Effector CD8-positive, alpha-beta T cell (primary cell): Measurements from ENCODE around the gene FSTL5.
"Not testable (repeated sequence)": the region's sequence is repeated elsewhere in the genome, so short reads cannot be mapped to it uniquely, and the experiment has no call there.

Source experiments
- DNase-seq: peaks from one replicate; lab custom pipeline; 2025; lab: John Stamatoyannopoulos, UW

Gene FSTL5

GRCh38 chr4:162103908-162104307, 59.9 kb downstream of the FSTL5 start:
- DNase-seq = not testable (repeated sequence)

DNA sequence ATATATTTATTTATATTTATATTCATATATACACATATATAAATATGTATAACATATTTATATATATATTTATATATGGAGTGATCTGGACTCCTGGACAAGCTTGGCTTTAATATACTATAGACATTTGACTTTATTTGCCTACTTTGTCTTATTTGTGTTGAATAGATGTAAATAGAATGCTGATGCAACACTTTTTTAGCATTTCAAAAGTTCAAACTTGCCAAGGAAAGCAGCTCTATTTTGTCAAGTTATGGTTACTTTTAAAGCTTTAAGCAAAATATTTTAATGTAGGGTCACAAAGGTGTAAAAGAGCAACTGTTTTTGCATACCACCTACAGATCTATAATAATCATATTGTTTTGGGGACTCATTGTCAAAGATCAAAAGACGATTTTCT, 61.1 kb downstream of the FSTL5 start:
- DNase-seq = no peak

DNA sequence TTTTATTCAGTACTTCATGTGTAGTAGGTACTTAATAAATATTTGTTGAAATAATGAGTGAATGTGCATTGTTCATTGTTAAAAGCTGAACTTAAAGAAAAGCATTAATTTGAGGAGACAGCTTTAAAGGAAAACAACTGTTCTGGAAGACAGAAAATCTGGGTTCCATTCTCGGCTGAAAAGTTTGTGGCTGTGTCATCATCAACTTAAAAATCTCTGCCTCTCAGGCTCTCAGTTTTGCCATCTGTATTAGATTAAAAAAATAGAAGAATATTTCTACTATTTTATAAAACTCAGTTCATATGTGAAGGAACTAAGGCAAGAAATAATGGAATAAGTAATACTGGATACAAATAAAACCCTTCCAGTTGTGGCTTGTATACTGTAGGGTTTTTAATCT, 62.5 kb downstream of the FSTL5 start:
- no peak for DNase-seq

GRCh38 chr4:162075726-162076125, 88.1 kb downstream of the FSTL5 start:
- no peak for DNase-seq

- DNase-seq = no peak
Observed at GRCh38 chr4:162061214-162061613, 102.6 kb downstream of the FSTL5 start.

DNA sequence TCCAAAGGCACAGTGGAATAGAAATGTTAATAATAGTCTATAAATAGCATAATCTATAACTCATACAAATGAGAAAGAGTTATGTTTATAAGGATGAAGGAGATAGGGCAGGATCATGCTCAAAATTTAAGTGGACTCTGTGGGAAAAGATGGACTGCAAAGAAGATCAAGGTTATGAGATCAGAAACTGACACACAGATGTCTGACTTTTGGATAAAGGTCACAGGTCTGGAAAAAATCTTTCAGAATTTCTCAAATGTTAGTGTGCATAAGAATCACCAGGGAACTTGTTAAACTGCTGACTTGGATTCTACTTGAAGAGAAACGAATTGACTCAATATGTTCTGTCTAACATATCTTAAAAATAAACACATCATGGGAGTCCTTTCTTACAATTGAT, 104.1 kb downstream of the FSTL5 start:
- no peak for DNase-seq

DNA sequence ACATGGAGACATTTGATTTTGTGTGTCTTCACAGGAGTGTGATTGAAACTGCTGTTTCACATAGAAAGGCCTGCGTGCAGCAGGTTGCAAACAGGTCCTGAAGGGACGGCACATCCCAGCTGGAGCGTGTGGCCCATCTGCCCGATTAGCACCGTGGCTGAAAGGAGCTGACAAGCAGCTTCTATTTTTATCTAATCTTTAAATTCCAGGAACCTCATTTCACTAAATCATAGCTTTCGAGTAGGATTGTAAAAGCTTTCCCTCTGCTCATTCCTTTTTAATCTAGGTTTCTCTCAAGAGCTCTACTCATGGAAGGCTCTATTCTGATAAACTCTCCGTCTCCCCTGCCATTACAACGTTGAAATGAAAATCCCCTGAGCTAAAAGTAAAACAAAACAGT, 106.8 kb downstream of the FSTL5 start:
- DNase-seq = no peak

DNA sequence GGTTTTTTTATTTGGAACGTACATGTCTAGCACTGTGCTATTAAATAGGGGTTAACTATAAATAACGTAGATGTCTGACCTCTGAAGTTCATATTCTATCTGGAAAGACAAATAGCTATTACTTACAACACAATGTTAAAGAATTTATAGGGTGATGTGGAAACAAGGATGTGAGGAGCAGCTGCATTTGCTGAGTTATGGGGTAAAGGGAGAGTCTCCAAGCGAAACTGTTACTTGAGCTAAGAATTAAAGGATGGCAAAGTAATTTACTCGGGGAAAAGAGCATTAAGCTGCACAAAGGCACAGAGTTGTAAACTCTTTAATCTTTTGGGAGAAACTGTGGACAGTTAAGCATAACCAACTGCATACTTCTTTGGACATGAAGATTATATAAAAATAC, 117.7 kb downstream of the FSTL5 start:
- no peak for DNase-seq

GRCh38 chr4:162038112-162038511, 125.7 kb downstream of the FSTL5 start:
- DNase-seq = no peak

- no peak for DNase-seq
Observed at GRCh38 chr4:162017863-162018262, 145.9 kb downstream of the FSTL5 start.

DNA sequence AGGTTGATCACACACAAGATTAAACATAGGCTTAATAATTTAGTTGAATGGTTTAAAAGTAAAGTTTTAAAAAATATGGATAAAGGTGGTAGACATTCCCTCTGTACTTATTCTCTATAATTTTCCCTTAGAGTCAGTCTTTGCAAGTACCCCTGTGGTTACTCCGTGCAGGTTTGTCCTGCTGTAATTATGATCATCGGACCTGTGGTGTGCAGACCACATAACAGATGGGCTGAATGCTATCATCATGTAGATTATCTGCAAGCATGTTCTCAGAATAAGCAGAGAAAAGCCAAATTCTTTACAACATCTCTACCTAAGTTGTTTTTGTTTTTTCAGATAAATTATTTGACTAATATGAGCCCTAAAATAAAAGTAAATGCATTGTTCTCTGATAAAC, 146.8 kb downstream of the FSTL5 start:
- no peak for DNase-seq

DNA sequence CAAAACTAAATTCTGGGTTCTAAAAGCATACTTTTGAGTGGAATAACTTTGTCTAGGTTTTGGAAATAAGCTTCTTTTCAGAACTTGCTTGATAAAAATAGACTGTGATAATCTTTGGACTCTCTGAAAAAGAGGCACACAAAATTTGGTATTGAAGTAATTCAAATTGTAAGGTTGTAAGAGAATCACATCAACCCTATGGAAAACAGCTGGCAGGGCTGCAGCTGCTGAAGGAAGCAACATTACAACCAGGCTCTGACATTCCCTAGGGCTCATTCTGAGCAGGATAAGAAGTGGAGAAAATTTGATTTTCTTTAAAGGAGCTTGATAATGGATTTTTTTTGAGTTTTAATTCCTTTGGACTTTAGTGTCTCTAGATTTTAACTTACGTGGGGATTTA, 147.6 kb downstream of the FSTL5 start:
- DNase-seq = no peak

- DNase-seq = no peak
Observed at GRCh38 chr4:162015090-162015489, 148.7 kb downstream of the FSTL5 start.

GRCh38 chr4:162011089-162011488, 152.7 kb downstream of the FSTL5 start:
- DNase-seq = no peak

- no peak for DNase-seq
Observed at GRCh38 chr4:162010362-162010761, 153.4 kb downstream of the FSTL5 start.

- DNase-seq = no peak
Observed at GRCh38 chr4:161992317-161992716, 171.5 kb downstream of the FSTL5 start.

DNA sequence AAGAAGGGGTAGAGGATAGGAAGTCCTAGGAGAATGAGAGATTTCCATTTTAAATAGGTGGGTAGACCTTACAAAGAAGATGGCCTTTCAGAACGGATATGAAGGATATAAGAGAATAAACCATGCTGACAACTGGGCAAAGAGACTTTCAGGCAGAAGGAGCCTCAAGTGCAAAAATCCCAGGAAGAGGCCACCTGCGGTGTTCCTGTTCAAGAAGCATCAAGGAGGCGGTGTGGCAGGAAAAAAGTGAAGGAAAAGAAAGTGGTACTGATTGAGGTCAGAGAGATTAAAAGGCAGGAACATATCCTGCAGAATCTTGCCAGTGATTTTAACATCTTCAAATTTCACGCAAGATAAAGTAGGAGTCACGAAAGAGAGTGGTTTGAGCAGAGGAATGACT, 172.0 kb downstream of the FSTL5 start:
- DNase-seq = no peak

DNA sequence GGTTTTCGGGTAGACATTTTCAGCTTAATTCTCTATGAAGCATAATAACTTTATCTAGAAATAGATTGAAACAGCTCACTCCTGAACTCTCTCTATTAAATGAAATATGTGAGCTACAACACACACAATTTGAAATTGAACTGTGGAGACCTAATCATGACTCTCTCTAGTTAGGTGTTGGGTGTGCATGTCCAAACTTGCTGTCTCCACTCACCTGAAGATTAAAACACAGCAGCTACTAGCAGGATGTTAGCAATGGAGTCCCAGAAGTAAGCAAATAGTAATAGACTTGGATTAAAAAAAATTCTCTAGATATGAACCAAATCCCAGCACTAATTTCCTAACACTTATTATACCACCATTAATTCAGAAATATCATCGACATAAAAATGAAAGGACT, 173.1 kb downstream of the FSTL5 start:
- DNase-seq = no peak

- DNase-seq = no peak
Observed at GRCh38 chr4:161988946-161989345, 174.9 kb downstream of the FSTL5 start.

DNA sequence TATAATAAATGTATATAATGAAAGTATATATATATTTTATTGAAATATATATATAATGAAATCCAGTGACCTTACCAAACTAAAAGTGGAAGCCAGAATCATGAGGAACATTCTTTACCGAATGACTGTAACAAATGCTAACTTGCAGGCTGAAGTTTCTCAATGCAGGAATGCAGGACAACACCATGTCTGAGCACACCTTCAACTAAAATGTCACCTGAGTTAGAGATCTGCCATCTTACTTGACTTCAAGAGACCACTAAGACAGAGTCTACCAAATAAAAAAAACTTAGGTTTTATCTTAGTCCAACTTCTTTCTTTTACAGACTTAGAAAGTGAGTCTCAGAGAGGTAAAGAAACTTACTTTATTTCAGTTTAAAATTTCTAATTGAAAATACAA, 176.2 kb downstream of the FSTL5 start:
- no peak for DNase-seq

DNA sequence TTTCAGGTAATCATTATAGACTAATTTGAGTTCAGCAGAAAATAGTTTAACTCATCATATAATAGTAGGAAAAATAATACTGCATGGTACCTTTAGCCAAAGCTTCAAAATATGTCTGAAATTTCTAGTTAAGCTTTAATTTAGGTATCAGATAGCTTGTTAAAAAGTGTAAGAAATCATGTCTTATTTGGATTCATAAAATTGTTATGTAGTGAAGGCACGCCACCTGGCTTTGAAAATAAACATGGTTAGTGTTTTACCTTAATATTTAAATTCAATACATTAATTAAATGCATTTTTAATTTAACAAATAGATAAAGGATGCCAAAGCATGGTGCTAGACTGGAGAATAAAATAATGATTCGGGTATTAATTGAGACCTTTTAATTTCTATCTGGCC, 211.4 kb downstream of the FSTL5 start:
- DNase-seq = no peak

GRCh38 chr4:161949946-161950725, 213.7 kb downstream of the FSTL5 start:
- DNase-seq = no peak

DNA sequence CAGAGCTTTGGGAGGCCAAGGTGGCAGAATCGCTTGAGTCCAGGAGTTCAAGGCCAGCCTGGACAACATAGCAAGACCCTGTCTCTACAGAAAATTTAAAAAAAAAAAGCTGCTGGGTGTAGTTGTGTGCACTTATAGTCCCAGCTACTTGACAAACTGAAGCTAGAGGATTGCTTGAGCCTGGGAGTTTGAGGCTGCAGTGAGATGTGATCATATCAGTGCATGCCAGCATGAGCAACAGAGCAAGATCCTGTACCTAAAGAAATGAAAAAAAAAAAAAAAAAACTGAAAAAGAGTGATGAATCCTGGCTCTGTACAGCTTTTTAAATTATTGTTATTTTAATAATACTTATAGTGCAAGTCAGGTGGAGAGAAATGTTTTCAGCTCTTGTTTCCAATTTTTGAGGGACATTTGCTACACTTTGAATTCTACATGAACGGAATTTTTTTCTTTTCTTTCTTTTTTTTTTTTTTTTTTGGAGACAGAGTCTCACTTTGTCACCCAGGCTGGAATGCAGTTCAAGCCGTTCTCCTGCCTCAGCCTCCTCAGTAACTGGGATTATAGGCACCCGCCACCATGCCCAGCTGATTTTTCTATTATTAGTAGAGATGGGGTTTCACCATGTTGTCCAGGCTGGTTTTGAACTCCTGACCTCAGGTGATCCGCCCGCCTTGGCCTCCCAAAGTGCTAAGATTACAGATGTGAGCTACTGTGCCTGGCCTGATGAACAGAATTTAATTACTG, 215.6 kb downstream of the FSTL5 start:
- no peak for DNase-seq

- no peak for DNase-seq
Observed at GRCh38 chr4:161937596-161937995, 226.2 kb downstream of the FSTL5 start.
